Measurements from ENCODE around the gene GLP2R. TPM values are rescaled to one million over a fixed set of nuclear protein-coding genes. Genes with fewer than 3 reads are reported as not detected.

Gene GLP2R
- total RNA-seq, 2 experiments from 2014 or later: not detected

GRCh38 chr17:9790889-9791876 is 34.5 kb upstream of the GLP2R start, which contains the start of gene DHRS7C:
Gene DHRS7C, minus strand, starts transcription at chr17:9791592. Its CDS starts 308 bp downstream, at chr17:9791284.
- Histone ChIP-seq H3K4me1 (ENCODE audit: insufficient read depth, low read length, poor library complexity, severe bottlenecking) (no peaks in the 10 kb centered on the region), H2AFZ (ENCODE audit: low read length) (no peak within 1 kb of the TSS), H3K27ac (ENCODE audit: low read depth, low read length, poor library complexity, severe bottlenecking) (no peak within 1 kb of the TSS), H4K20me1 (ENCODE audit: insufficient read depth, low read length) (no peaks in the 10 kb centered on the region), H3K36me3 (ENCODE audit: insufficient read depth, low read length) (no peaks in the 10 kb centered on the region), H3K9me2 (ENCODE audit: insufficient read depth, low read length) (no peaks in the 10 kb centered on the region), H3K4me2 (ENCODE audit: low read length) (no peak within 1 kb of the TSS), H3K79me2 (ENCODE audit: insufficient read depth, low read depth, low read length) (no peaks in the 10 kb centered on the region), H3K9me3 (ENCODE audit: low read length) (no peaks in the 10 kb centered on the region), H3K4me3 (ENCODE audit: low read depth, low read length, poor library complexity, severe bottlenecking) (no peak within 1 kb of the TSS)
- TF ChIP-seq EZH2phosphoT487 (IDR thresholded peaks at IDR 0.05; ENCODE audit: borderline replicate concordance, low read depth, low read length) (no peak), CTCF (conservative IDR thresholded peaks at IDR 0.05; ENCODE audit: low read length) (no peak)
- no peak for DNase-seq (ENCODE audit: low spot score)
- ChIA-PET POLR2A (interaction anchor here (0.5 kb wide), 1 partner anchor 814 kb away, joined by 3 read pairs; no protein-coding TSS in a partner anchor), CTCF (ENCODE audit: unreplicated experiment) (no interaction called here)
- intact Hi-C loops (cut with micrococcal nuclease; ENCODE audit: unreplicated experiment): no loop called here
- BruUV-seq (replicated peaks): no TSS peak

- CTCF ChIA-PET (ENCODE audit: unreplicated experiment): no interaction called here
- H3K79me2 ChIP-seq (ENCODE audit: insufficient read depth, low read depth, low read length): no peaks in the 10 kb centered on the region
These were observed 33.4 kb upstream of the GLP2R start for GRCh38 chr17:9792181-9792840.

More at GRCh38 chr17:9792181-9792840, 33.4 kb upstream of the GLP2R start:
- Histone ChIP-seq H3K4me1 (ENCODE audit: insufficient read depth, low read length, poor library complexity, severe bottlenecking) (no peaks in the 10 kb centered on the region), H3K9me3 (ENCODE audit: low read length) (no peaks in the 10 kb centered on the region), H3K36me3 (ENCODE audit: insufficient read depth, low read length) (no peaks in the 10 kb centered on the region), H3K27ac (ENCODE audit: low read depth, low read length, poor library complexity, severe bottlenecking) (no peak overlapping the region), H3K4me2 (ENCODE audit: low read length) (no peak overlapping the region), H2AFZ (ENCODE audit: low read length) (no peak overlapping the region), H3K4me3 (ENCODE audit: low read depth, low read length, poor library complexity, severe bottlenecking) (no peak overlapping the region), H3K9me2 (ENCODE audit: insufficient read depth, low read length) (no peaks in the 10 kb centered on the region), H4K20me1 (ENCODE audit: insufficient read depth, low read length) (no peaks in the 10 kb centered on the region)
- BruUV-seq (replicated peaks): no TSS peak
- POLR2A ChIA-PET: no interaction called here
- intact Hi-C loops (cut with micrococcal nuclease; ENCODE audit: unreplicated experiment): no loop called here
- TF ChIP-seq EZH2phosphoT487 (IDR thresholded peaks at IDR 0.05; ENCODE audit: borderline replicate concordance, low read depth, low read length): no peak
- no peak for TF ChIP-seq CTCF (conservative IDR thresholded peaks at IDR 0.05; ENCODE audit: low read length)
- DNase-seq (ENCODE audit: low spot score): no peak
